ENCODE measurements around the gene EIF3I. TPM values are rescaled to one million over a fixed set of nuclear protein-coding genes. Genes with fewer than 3 reads are reported as not detected.

Gene EIF3I
- total and polyA plus RNA-seq, 2 of the 8 experiments (the other 6 are each of a cell fraction or from before 2014, with no cell fraction given) = 247 to 346 TPM

- peak overlapping the region; percentile 100 for H2BK20ac ChIP-seq (ENCODE audit: low read length)
- H4K91ac ChIP-seq (replicated peaks; ENCODE audit: insufficient read length, low read length) = peak overlapping the region; percentile 85
- H3K36me3 ChIP-seq (ENCODE audit: control insufficient read depth in 2 of 4, insufficient read depth in 4 of 4, low read length in 3 of 4) = peaks cover 0 to 3% (median 0%) of the 10 kb centered on the region in 4 experiments; a peak in 2 of 8 replicates
- H2BK120ac ChIP-seq (replicated peaks; ENCODE audit: low read depth, low read length) = peak overlapping the region; percentile 62
- peak overlapping the region; percentile 50 for H3K4ac ChIP-seq (replicated peaks; ENCODE audit: insufficient read length, low read depth, low read length)
- H4K20me1 ChIP-seq (replicated peaks in 1 of 2; ENCODE audit: control insufficient read depth in 1 of 2, insufficient read depth in 2 of 2, low read length in 2 of 2) = peaks cover 0 to 4% of the 10 kb centered on the region in 2 experiments
- peak overlapping the region; percentile 30 to 56 (median 38) for H3K4me3 ChIP-seq (ENCODE audit: extremely low read depth in 1 of 4, insufficient read depth in 2 of 4, low read depth in 3 of 4, low read length in 4 of 4)
- FAIRE-seq = peak; percentile 86
- H3K9me3 ChIP-seq (ENCODE audit: insufficient read depth in 2 of 2, low read depth in 1 of 2, low read length in 1 of 2) = no peaks in the 10 kb centered on the region
- H3K23me2 ChIP-seq (ENCODE audit: low read depth, low read length) = peaks cover 19% of the 10 kb centered on the region
- no peaks in the 10 kb centered on the region for H3K79me2 ChIP-seq (ENCODE audit: control insufficient read depth in 1 of 2, insufficient read depth in 2 of 2, low read length in 2 of 2)
- H4K5ac ChIP-seq (ENCODE audit: insufficient read length, low read depth, low read length) = peak overlapping the region; percentile 26
- H2AFZ ChIP-seq (ENCODE audit: low read length) = no peak overlapping the region
- H2BK5ac ChIP-seq (ENCODE audit: low read depth, low read length) = peak overlapping the region; percentile 93; the same call in 1 of the 2 replicates
- peaks cover 6 to 33% (median 19%) of the 10 kb centered on the region in 4 experiments for H3K4me1 ChIP-seq (replicated peaks in 1 of 4; ENCODE audit: control insufficient read depth in 3 of 4, insufficient read depth in 4 of 4, low read length in 3 of 4)
- H3K18ac ChIP-seq (ENCODE audit: extremely low read depth, low read length) = peak overlapping the region; percentile 87
- H4K8ac ChIP-seq (ENCODE audit: extremely low read depth, insufficient read depth, low read length) = no peak overlapping the region
- peak overlapping the region; percentile 100 for H2AK5ac ChIP-seq (ENCODE audit: low read depth, low read length)
- H3K9ac ChIP-seq (replicated peaks in 1 of 4; ENCODE audit: extremely low read depth in 1 of 4, low read depth in 3 of 4, low read length in 3 of 4) = peak overlapping the region in 1 of 4 experiments; percentile 4; a peak in 4 of 7 replicates
- H3K27me3 ChIP-seq (replicated peaks in 1 of 4; ENCODE audit: control insufficient read depth in 3 of 4, extremely low read depth in 1 of 4, insufficient read depth in 3 of 4, low read length in 3 of 4) = no peaks in the 10 kb centered on the region
- WGBS, 2 experiments (ENCODE audit: extremely low coverage in 1 of 2, insufficient coverage in 1 of 2, insufficient read length in 1 of 2, insufficient replicate concordance in 2 of 2, low coverage in 1 of 2, low lambda C conversion rate in 2 of 2, missing lambda C conversion rate in 1 of 2) = 37% methylated on average over 8 of the region's 10 CpGs; no CpG with 5 or more reads in 1 of the 2 experiments
- H3K14ac ChIP-seq (ENCODE audit: insufficient read length) = no peak overlapping the region
- ChIA-PET POLR2A (ENCODE audit: partially characterized antibody) (interaction anchor here (0.6 to 3.9 kb wide), 20 partner anchors 10 to 215 kb away, joined by 3 to 27 read pairs (median 4); partner anchors contain the start of gene LCK), CTCF (ENCODE audit: partially characterized antibody) (interaction anchor here (1.3 to 4.3 kb wide), 5 partner anchors 8 to 58 kb away, joined by 3 to 27 read pairs (median 4); partner anchors contain the start of genes HDAC1 and LCK)
- no peak overlapping the region for H3K27ac ChIP-seq (ENCODE audit: low read depth, low read length)
- peak overlapping the region; percentile 99 for H2BK15ac ChIP-seq (ENCODE audit: low read length)
- no peaks in the 10 kb centered on the region; the same call in 1 of the 2 replicates for H3K79me1 ChIP-seq (ENCODE audit: low read depth, low read length)
- H3K56ac ChIP-seq (replicated peaks; ENCODE audit: insufficient read length, low read depth, low read length) = peak overlapping the region; percentile 33
- peak; percentile 77 for DNase-seq (ENCODE audit: low read depth in 1 of 2, low spot score in 2 of 2)
- H2BK12ac ChIP-seq (ENCODE audit: low read depth, low read length) = peak overlapping the region; percentile 100; the same call in 1 of the 2 replicates
- TF ChIP-seq YY1 (IDR thresholded peaks at IDR 0.05; ENCODE audit: low read depth, low read length) = peak; percentile 21; the same call in 1 of the 2 replicates
- no peak for TF ChIP-seq RXRA (IDR thresholded peaks at IDR 0.05; ENCODE audit: insufficient read depth, low read depth, low read length)
- TF ChIP-seq JUND (IDR thresholded peaks at IDR 0.05; ENCODE audit: low read length) = peak; percentile 72; the same call in 1 of the 2 replicates
- TF ChIP-seq EP300 (IDR thresholded peaks at IDR 0.05; ENCODE audit: borderline replicate concordance in 1 of 2, low read depth in 2 of 2, low read length in 2 of 2) = no peak
- TF ChIP-seq, protein P1, sequence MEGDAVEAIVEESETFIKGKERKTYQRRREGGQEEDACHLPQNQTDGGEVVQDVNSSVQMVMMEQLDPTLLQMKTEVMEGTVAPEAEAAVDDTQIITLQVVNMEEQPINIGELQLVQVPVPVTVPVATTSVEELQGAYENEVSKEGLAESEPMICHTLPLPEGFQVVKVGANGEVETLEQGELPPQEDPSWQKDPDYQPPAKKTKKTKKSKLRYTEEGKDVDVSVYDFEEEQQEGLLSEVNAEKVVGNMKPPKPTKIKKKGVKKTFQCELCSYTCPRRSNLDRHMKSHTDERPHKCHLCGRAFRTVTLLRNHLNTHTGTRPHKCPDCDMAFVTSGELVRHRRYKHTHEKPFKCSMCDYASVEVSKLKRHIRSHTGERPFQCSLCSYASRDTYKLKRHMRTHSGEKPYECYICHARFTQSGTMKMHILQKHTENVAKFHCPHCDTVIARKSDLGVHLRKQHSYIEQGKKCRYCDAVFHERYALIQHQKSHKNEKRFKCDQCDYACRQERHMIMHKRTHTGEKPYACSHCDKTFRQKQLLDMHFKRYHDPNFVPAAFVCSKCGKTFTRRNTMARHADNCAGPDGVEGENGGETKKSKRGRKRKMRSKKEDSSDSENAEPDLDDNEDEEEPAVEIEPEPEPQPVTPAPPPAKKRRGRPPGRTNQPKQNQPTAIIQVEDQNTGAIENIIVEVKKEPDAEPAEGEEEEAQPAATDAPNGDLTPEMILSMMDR (IDR thresholded peaks at IDR 0.05; ENCODE audit: control extremely low read depth in 1 of 3, insufficient read depth in 1 of 3, low read depth in 1 of 3, low read length in 3 of 3) = peak in 1 of 3 experiments; percentile 10; a peak in 1 of 4 replicates
- 0 out of 2 replicates have a peak, but pooled peaks have one; percentile 28 for TF ChIP-seq POLR2AphosphoS5 (IDR thresholded peaks at IDR 0.05; ENCODE audit: low read depth, low read length)
- peak in 1 of 2 experiments; percentile 67; a peak in 2 of 3 replicates for TF ChIP-seq POLR2A (IDR thresholded peaks at IDR 0.05; ENCODE audit: control extremely low read depth in 1 of 2, low read depth in 2 of 2, low read length in 2 of 2)
- H3K4me2 ChIP-seq (ENCODE audit: insufficient read depth in 1 of 2, low read depth in 2 of 2, low read length in 2 of 2) = peak overlapping the region; percentile 67 to 98
- H3K23ac ChIP-seq (ENCODE audit: insufficient read length) = no peak overlapping the region
Observed at GRCh38 chr1:32273391-32274208, 51.4 kb downstream of the EIF3I start.
